GM21825 (cell line): ENCODE measurements around the gene TMEM132A.

Source experiments
- ATAC-seq: cut with Tn5 transposase; IDR thresholded peaks from one replicate; pipeline ENCODE4 v1.9.1; 2021; ENCODE audit warnings: mild to moderate bottlenecking, moderate library complexity; ENCODE audit not compliant: unreplicated experiment

TMEM132A gene

DNA sequence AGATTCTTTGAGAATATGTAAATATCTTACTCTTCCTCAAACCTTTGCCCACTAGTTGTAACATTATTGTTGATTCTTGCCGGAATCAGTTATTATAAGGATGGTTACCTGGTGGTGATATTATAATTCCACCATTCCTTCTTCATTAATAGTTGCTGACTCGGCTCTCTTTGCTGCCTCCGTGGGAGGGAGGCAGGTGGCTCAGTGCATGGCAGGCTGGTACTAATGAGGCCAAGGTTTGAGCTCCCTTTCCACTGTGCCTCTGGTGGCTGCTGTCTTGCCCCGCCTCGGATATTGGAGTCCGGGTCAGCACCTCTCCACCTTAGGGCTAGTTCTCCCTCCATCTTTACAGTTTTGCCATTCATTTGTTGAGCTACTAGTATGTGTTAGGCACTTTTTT is 59.9 kb downstream of the TMEM132A start:
- no peak for ATAC-seq

DNA sequence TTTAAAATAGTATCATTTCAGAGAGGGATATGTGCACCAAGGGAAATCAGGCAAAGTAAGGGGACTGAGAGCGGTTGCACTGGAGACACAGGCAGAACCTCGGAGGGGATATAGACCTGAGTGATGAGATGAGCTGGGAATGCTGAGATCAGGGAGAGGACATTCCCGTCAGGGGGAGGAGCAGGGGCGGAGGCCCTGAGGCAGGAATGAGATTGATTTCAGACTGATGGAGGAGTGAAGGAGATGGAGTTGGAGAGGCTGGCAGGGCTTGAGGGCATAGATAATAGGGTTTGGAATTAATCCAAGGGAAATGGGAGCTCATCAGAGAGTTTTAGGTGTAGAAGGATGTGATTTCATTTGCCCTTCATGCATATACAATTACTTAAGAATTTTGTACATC is 60.4 kb downstream of the TMEM132A start:
- ATAC-seq, result no peak

DNA sequence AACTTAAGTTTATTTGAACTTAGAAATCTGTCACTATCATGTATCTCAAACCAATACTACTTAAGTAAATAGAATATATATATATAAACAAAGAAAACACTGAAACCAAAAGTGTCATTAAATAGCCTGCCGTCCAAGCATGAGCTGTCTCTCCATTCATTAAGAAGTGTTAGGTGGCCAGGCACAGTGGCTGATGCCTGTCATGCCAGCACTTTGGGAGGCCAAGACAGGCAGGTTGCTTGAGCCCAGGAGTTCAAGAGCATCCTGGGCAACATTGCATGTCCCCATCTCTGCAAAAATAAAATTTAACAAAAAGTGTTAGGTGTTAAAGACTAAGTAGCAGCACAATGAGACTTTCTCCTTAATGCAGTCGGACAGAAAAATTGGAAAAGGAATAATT is 61.2 kb downstream of the TMEM132A start:
- ATAC-seq, result no peak

DNA sequence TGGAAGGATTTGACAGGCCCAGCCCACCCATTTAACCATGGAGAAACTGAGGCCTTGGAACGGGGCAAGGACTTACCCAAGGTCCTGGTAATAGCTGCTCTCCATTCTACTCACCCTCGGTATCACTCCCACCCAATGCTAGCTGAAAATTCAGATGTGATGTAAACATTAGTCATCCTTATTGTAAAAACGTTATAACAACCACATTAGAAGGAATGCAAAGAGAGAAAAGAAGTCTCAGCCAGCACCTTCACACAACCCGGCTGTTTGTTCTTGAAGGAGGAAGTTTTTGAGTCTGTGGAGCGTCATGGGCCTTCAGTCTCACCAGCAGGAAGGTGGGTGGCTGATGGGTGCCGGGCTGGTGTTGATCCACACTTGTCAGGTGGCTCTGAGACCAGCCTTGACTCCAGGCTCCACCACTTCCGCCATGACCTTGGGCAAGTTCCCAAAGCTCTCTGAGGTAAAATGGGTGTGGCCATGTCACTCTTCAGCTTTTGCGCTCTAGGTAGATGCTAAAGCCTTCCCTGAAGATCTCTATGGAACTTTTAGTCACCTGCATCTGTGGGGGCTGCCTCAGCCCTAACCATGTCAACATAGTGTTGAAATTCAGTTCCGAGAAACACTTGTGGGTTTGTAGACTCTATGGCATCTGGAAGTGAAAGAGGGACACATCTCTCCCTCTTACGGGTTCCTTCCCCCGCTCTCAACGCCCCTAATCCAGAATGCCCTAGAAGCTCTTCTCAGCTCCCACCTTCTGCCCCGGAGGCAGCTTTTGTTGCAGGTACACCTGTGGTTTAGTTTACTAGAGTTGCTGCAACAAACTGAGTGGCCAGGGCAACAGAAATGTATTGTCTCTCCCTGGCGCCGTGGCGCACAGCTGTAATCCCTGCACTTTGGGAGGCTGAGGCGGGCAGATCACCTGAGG is 62.0 kb downstream of the TMEM132A start:
- ATAC-seq, result no peak
